OCI-LY1 (cell line): Measurements from ENCODE around the gene ADH1A.
"Not testable (repeated sequence)": the region's sequence is repeated elsewhere in the genome, so short reads cannot be mapped to it uniquely, and the experiment has no call there.

ENCODE experiments used
- EZH2 ChIP-seq: fragments of 200-600 bp; sonication (generic), shearing (Covaris generic); IDR thresholded peaks from 2 replicates; pipeline ENCODE4 v1.8.0; 2017; ENCODE audit warnings: borderline replicate concordance, mixed run types, mild to moderate bottlenecking, antibody characterized with exemption, low read length, moderate library complexity, mixed read lengths
- TF ChIP-seq, protein P1 (sequence below): fragments of 200-600 bp; sonication (generic), shearing (Covaris generic); IDR thresholded peaks from 2 replicates; pipeline ENCODE4 v1.5.1; 2017; ENCODE audit warnings: mild to moderate bottlenecking, antibody characterized with exemption, low read length, moderate library complexity, mixed read lengths

DNA sequence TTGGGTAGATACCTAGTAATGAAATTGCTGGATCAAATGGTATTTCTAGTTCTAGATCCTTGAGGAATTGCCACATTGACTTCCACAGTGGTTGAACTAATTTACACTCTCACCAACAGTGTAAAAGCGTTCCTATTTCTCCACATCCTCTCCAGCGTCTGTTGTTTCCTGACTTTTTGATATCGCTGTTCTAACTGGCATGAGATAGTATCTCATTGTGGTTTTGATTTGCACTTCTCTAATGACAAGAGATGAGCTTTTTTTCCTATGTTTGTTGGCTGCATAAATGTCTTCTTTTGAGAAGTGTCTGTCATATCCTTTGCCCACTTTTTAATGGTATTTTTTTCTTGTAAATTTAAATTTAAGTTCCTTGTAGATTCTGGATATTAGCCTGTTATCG is 63.1 kb downstream of the ADH1A start:
- TF ChIP-seq, protein P1, sequence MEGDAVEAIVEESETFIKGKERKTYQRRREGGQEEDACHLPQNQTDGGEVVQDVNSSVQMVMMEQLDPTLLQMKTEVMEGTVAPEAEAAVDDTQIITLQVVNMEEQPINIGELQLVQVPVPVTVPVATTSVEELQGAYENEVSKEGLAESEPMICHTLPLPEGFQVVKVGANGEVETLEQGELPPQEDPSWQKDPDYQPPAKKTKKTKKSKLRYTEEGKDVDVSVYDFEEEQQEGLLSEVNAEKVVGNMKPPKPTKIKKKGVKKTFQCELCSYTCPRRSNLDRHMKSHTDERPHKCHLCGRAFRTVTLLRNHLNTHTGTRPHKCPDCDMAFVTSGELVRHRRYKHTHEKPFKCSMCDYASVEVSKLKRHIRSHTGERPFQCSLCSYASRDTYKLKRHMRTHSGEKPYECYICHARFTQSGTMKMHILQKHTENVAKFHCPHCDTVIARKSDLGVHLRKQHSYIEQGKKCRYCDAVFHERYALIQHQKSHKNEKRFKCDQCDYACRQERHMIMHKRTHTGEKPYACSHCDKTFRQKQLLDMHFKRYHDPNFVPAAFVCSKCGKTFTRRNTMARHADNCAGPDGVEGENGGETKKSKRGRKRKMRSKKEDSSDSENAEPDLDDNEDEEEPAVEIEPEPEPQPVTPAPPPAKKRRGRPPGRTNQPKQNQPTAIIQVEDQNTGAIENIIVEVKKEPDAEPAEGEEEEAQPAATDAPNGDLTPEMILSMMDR = not testable (repeated sequence)
- not testable (repeated sequence) for TF ChIP-seq EZH2
